Right lobe of liver (tissue), 4 donors: ENCODE data around the gene AGO4.

Experiments used
- CTCF ChIP-seq, 4 donors: fragments of 200-600 bp in 3 of 4; fragments of 450-650 bp in 1 of 4; IDR thresholded peaks; one replicate each; pipeline versions ENCODE4 v1.5.1 to v1.8.0; 2016 to 2022; ENCODE audit warnings: antibody characterized with exemption in 4 of 4, mild to moderate bottlenecking in 2 of 4
- POLR2A ChIP-seq: fragments of 450-650 bp; IDR thresholded peaks from one replicate; pipeline ENCODE4 v1.6.1; 2017; ENCODE audit warnings: antibody characterized with exemption, mild to moderate bottlenecking
- donor health status: DM: no; HTN: no; CAD: no.
- donor health status: DM: no; HTN: no; CAD: no.
- donor health status: DM: no; HTN: yes; CAD: no.

GRCh38 chr1:35863136-35863535 is 55.3 kb downstream of the AGO4 start:
- TF ChIP-seq CTCF (IDR thresholded peaks at IDR 0.05) (no peak), POLR2A (no peak)
